GM18909 (cell line): ENCODE measurements around the gene PRLHR.

Experiments used
- ATAC-seq: cut with Tn5 transposase; IDR thresholded peaks from one replicate; pipeline ENCODE4 v1.9.1; 2021; ENCODE audit warnings: mild to moderate bottlenecking; ENCODE audit not compliant: unreplicated experiment, poor library complexity

PRLHR gene

DNA sequence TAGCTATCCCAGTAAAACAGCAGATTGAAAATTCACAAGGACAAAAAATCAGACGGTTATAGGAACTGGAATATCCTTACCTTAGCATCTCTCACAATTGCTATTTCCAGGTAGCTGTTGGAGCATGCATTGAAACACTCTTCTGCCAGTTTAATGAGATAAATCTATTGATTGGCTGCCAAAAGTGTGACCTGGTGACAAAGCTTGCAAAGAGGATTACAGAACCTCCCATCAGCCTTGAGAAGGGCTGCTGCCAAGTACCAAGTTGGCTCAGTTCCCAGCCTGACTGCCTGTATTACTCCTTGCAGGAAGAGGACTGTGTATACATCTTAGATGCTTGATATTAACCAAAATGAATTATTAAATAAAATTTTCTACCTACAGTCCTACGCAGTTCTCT, 5.1 kb downstream of the PRLHR start:
- ATAC-seq, result no peak

DNA sequence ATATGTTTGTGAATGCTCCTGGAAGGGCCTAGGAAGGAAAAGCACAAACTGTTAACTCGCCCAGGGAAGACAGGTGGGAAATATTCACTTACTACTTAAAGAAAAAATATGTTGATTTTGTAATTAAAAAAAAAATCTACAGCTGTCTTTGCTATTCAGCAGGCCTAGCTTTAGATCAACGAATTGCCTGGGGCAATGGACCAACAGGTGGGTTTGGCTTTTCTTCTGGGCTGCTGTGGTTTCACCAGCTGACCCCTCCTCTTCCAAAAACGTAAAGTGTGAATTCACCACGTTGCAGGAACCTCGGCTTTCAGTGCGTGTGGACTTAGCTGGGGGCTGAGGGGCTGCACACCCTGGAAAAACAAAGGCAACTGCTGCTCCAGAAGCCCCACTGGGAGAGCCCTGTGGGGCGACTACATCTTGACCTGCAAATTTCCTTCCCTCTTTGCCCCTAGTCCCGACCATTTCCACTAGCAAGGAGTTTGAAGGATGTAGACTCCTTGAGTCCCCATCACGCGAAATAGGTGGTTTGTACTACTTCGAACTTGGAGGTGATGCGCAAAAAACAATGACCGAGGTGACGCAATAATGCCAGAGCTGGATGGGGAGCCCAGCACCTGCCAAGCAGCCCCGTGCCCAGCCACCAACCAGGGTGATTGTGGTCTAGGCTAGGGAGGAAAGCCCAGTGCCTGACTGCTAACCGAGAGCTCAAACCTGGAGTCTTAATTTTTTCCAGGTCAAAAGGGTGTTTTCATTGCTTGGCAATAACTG, 7.4 kb downstream of the PRLHR start:
- ATAC-seq, result no peak

DNA sequence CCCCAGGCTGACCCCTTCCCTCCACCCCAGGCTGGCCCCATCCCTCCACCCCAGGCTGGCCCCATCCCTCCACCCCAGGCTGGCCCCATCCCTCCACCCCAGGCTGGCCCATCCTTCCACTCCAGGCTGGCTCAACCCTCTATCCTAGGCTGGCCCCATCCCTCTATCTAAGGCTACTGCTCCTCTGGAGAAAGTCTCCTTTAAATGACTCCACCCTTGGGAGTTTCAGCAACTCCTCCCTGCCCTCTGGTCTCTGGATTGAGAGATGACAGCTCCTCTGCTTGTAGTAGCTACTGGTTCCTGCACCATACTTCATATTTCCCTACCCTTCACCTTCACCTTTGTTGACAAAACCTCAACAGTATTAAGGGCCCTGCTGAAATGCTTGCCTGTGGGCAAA, 8.5 kb downstream of the PRLHR start:
- no peak for ATAC-seq

DNA sequence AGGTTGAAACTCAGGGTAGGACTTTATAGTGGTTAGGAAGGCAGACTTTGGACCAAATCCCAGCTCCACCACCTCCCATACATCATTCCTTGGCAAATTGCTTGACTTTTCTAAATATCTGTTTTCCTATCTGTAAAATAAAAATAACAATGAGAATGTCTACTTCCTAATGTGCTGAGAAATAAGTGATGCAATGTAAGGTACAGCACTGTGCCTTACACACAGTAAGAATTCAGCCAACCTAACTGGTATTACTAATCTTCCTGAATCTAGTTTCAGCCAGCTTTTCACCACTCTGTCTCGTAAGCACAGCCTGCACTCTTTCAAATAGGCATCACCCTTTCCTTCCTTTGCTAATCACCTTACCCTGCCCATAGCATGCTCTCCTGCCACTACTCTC, 9.7 kb downstream of the PRLHR start:
- ATAC-seq, result no peak

DNA sequence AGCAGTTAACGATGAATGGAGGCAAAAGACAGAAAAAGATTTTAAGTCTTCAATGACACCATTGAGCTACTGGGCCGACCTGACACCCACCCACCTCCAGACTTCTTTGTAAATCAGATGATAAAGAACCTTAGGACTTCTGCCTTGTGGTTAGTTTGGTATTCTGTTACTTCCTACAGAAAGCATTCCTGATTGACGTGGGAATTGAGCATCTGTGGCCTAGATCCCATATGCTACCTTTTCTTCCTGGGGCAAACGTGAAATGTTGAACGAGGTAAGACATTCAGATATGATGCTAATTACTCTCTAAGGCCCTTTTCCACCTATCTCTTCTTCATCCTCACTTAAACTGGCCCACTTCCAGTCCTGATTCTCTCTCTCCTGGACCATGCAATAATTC, 10.2 kb downstream of the PRLHR start:
- ATAC-seq, result no peak

DNA sequence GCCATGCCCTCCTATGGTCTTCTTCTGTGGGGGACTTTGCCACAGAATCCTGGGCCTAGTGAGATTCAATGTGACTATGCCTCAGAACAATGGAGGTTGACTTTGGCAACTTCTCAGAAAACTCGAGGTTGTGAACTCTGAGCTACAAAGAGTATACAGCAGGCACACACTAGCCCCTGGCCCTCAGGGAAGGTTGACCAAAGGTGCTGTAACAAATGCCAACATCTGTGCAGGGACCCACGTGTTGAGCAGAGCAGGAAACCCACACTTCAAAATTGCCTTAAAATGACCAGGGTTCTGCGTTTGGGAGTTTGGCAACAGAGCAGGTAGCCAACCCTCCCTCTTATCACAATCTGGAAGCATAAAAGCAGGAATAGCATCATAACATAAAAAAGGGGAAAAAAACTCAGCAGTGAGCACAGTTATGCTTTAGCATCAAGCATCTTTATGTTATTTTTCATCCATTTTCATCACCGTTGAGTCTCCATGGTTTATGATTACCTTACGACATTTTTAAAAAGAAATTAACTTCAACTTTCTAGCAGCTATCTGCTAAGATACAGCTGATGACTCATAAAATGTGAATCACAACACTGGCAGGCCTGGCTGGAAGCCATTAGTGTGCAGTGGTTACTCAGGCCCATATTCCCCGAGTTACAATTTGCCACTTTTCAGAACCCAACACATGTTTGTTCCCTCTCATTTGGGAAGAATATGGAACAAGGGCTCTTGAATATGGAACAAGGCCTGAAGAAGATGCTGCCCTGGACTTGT, 11.1 kb downstream of the PRLHR start:
- ATAC-seq, result no peak

DNA sequence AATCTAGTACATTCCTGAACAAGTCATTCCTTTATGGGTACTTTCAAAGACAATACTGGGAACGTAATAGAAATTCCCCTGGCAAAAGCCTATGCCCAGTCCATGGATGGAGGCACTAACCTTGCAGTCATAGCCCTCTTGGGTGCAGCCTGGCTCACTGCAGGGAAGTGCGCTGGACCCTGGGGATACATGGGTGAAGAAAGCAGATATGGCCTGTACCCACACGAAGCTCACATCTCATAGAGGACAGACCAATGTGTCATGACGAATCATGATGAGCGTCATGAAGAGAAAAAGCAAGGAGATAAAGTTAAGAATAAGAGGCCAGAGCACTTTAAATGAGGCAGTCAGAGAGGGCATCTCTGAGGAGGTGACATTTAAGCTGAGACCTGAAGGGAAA, 11.8 kb downstream of the PRLHR start:
- ATAC-seq, result no peak

DNA sequence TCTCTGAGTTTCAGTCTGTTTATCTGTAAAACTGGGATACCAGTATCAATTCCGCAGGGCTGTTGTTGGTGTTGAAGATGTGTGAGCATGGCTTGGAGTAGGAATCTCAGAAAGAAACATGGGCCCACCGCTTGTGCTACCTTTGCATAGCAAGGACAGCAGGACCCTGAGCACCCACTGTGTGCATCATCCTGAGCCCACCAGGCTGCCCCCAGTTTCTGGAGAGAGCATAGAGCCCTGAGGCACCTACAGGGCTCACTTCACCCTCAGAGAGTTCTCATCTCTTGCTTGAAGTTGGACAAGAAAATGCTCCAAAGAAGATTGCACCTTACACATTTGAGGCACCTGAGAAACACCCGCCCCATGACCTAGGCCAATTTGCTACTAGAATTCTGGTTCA, 12.9 kb downstream of the PRLHR start:
- no peak for ATAC-seq

DNA sequence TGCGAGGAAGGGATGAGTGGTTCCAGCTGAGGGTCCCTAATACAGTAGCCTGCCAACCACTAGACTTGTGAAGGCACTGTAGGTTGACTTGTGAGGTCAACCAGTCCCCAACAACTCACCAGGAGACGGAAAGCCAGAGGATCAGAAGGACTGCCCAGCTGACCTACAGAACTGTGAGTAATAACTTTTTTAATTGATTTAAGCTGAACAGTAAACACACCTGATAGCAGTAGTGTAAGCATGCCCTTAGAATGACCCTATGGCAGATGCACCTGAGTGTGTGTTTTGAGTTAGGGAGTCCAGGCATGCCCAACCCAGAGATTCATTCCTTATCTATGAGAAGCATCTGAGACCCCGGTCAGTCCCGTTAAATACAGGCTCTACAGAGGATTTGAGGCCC, 14.1 kb downstream of the PRLHR start:
- no peak for ATAC-seq

DNA sequence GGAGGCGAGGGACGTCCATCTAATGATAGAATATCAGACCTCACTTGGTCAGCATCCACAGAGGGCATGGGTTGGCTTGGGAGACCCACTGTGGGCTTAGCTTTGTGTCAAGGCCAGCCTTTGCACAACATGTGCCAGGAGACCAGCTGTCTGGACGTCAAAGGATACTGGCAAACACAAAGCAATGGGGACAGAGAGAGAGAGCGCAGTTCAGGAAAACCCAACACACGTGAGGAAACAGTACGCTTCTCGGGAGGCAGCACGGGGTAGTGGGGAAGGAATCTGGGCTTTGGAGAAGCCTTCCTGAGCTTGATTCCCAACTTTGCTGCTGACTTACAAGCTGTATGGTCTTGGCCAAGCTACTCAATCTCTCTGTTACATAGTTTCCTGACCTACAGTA, 14.7 kb downstream of the PRLHR start:
- no peak for ATAC-seq

DNA sequence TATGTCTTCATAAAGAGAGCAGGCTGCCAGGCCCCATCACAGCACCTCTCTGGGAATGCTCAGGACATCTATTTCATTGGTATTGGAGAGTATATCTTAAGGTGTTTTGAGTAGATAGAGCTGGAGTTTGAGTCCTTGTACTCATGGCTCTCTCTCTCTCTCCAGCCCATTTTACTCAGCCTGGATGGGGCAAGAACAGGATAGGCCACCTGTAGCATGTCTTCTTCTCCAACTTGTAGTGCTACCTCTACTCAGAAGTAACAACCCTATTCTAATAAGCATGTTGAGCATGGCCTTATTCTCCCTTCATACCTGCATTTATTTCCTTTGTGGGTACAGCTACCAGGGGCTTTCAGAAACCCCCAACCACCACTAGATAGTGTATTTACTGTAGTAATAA, 21.9 kb downstream of the PRLHR start:
- no peak for ATAC-seq

DNA sequence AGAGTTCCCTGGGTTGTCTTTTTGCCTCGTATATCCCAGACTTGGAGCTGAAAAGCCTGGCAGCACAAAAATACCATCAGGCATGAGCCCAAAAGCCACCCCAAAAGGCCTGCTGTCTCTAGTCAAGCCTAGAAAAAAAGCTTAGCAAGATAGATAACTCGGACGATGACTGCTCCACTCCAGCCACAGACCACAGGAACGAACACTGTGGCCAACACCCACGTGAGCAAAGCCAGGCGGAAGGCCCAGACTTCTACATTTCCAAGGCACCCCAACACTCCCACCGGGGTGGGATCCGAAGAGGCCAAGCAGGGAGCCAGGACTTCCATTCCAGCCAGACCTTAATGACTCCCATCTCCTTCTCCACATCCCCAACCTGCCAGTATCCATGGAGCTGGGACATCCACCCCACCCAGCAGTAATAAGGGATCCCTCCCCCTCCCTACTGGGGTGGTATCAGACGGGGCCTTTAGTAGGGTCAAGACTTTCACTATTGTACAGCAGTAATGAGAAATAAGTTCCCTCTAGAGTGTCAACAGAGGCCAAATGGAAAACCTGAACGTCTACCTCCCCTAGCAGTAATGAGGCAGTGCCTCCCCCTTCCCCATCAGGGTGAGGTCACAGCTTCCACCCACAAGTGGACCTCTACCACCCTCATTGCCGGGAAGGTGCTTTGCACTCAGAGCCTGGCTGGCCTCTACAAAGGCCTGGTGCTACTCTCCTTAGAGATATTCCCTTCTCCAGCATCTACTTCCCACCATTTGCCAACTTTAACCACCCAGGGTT, 23.0 kb downstream of the PRLHR start:
- no peak for ATAC-seq

DNA sequence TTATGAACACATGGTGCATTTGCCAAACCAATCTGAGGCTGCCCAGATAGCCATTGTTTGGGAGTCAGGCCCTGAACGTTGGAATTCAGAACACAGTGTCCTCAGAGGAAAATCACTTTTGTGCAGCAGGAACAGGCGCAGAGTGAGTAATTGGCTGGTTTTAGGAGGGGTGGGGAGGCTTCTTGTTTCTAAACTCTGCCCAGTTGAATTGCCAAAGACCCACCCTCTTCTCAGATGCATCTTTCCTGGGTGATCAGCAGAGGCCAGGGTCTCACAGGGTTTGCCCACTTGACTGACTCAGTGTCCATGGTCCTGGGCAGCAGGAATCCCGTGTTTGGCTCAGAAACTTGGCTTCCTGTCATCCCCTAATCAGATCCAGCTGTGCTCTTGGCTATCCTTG, 24.3 kb downstream of the PRLHR start:
- ATAC-seq, result no peak

DNA sequence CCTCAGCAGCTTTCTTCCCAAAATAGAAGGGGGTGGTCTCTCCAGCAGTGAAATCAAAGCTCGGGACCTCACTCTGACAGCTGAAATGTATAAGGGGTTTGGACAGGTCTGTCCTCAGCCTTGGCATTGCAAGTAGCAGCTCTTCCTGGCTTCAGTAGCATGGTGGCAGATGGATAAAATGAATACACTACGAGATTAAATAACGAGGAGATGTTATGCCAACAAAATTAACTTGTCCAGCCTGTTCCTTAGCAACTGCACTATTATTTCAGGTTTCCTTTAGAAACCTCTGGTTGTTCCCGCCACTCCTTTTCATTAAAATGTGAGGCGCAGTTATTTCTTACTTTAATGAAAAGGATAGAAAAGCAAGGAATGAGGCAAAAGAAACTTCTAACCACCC, 24.9 kb downstream of the PRLHR start:
- no peak for ATAC-seq

DNA sequence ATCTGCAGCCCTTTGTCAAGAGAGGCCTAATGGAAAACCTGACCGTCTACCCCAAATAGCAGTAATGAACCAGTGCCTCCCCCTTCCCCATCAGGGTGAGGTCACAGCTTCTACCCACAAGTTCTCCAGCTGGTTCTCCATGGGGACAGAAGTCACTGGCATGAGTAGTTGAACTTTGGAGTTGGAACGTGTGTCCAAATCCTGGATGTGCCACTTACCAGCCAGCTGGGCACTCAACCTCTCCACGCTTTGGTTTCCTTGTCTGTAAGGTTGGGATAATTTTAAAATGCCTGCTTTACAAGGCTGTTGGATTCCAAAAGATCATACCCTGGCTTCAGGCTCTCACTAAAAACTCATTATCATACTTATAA, 25.6 kb downstream of the PRLHR start:
- no peak for ATAC-seq

DNA sequence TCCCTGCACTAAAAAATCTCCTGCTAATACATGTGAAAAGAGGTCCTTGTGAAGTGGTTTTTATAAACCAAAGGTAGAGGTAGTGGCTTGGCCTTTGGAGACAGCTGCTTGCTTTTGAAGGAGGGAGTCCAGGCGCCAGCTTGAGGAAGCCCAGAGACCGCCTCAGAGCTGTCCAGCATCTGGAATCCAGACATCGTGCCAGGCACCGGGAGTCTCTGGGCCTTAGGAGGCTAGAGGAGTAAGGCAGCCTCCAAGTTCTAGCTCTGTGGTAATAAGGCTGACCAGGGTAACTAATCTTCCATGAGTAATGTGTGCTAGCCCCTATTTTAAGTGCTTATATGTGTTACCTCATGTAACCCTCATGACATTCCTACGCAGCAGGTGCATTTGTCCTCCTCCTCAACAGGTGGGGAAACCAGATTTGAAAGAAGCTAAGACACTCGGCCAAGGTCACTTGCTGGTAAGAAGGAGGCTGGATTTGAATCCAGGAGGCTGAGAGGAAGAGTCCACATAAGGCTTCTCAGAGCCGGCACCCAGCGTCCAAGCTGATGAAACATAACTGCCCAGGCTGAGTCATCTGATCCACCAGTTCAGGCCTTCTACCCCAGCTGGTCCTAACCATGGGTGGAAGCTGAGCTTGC, 26.1 kb downstream of the PRLHR start:
- ATAC-seq, result no peak

DNA sequence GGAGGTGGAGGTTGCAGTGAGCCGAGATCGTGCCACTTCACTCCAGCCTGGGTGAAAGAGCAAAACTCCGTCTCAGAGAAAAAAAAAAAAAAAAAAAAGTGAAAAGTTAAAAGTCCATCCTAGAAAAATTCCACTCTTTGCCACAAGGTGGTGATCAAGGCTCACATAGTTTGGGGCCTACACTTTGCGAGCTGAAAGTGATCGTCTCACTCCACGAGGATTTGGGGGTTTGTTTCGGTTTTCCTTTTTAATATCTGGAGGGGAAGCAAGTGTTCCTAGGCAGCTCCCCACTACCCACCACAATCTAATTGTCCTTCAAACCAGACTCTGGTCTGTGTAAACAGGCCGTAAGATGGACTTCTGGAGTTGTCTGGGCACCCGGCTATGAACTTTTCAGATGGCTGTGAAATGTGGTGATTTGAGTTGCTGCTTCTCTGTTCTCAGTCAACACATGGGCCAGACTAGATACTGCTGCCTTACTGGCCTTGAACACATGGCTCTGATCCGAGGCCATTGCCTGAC, 27.1 kb downstream of the PRLHR start:
- ATAC-seq, result no peak

DNA sequence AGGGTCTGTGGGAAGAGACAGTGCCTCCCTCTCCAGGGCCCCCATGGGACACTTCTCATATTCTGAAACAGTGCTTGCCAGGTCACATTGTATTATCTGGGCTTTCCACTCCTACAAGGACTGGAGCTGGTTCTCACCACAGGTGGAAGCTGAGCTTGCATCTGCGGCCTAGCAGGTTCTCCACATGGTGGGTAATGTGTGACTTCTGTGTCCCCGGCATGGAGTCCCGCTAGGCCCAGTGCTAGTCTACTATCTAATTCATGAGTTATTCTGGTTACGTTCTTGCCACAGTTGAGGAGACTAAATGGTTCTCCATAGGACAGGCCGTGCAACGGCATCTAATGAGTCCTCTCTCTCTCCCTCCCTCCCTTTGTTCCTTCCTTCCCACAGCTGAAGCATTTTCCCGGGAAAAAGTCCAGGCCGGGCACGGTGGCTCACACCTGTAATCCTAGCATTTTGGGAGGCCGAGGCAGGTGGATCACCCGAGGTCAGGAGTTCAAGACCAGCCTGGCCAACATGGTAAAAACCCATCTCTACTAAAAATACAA, 27.7 kb downstream of the PRLHR start:
- ATAC-seq, result no peak

DNA sequence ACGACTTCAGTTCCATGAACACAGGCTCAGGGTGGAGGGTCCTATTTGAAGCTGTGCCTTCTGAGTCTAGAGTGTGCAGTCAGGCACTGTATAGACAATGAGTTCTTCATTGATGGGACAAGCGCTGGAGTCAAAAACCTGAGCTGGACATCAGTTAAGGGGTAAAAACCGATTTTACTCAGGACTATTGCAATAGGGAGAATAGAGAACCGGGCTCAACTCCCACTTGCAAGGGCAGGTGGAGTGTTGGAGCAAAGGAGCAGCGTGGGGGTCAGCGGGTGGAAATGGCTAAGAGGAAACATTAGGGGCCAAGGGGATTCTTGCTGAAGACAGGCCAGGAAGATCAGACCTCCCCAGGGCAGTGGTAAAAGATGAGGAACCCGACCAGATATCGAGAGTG, 28.5 kb downstream of the PRLHR start:
- no peak for ATAC-seq
